ENCODE data around the gene LTBP1.

GRCh38 chr2:33342171-33342570 lies 395.4 kb downstream of the LTBP1 start:
- TF ChIP-seq CTCF (IDR thresholded peaks at IDR 0.05; ENCODE audit: insufficient read depth, low read length) (no peak), REST (IDR thresholded peaks at IDR 0.05; ENCODE audit: insufficient replicate concordance, low read depth) (no peak), POLR2AphosphoS5 (IDR thresholded peaks at IDR 0.05; ENCODE audit: low read depth) (no peak), SPI1 (IDR thresholded peaks at IDR 0.05; ENCODE audit: borderline replicate concordance, low read depth) (no peak), GABPA (IDR thresholded peaks at IDR 0.05; ENCODE audit: low read depth) (no peak)

Measured in HL-60 (cell line).